Neural progenitor cell (in vitro differentiated cells): ENCODE data around the gene HMX1.

ENCODE experiments used
- CTCF ChIP-seq: fragments of 200-600 bp; sonication (generic); IDR thresholded peaks from 2 replicates; pipeline ENCODE4 v1.5.1; 2017; ENCODE audit warnings: antibody characterized with exemption, mild to moderate bottlenecking
- EZH2 ChIP-seq: fragments of 200-600 bp; sonication (generic); IDR thresholded peaks from 2 replicates; pipeline ENCODE4 v1.6.1; 2017; ENCODE audit warnings: antibody characterized with exemption, mild to moderate bottlenecking, moderate library complexity

- no peak for TF ChIP-seq CTCF
- no peak for TF ChIP-seq EZH2
Measured at GRCh38 chr4:8915201-8916200, 43.9 kb upstream of the HMX1 start.
